A549 (cell line): ENCODE data around the gene EML2.

Source experiments
- NFE2L2 ChIP-seq: fragments of 150-350 bp; conservative IDR thresholded peaks from 2 replicates; pipeline ENCODE4 v1.6.1; 2014; ENCODE audit warnings: low read length
- POLR2A ChIP-seq: IDR thresholded peaks from 2 replicates; pipeline ENCODE4 v1.6.1; 2012; ENCODE audit warnings: mild to moderate bottlenecking, low read length
- POLR2AphosphoS2 ChIP-seq: conservative IDR thresholded peaks from 2 replicates; pipeline ENCODE4 v1.6.1; 2012; ENCODE audit warnings: low read length, improper control_type of control experiment, inconsistent platforms
- TF ChIP-seq, protein P1 (sequence below): fragments of >200 bp; sonication (Bioruptor Twin); formaldehyde crosslinking; IDR thresholded peaks from 3 replicates; pipeline ENCODE4 v1.5.1; 2016

DNA sequence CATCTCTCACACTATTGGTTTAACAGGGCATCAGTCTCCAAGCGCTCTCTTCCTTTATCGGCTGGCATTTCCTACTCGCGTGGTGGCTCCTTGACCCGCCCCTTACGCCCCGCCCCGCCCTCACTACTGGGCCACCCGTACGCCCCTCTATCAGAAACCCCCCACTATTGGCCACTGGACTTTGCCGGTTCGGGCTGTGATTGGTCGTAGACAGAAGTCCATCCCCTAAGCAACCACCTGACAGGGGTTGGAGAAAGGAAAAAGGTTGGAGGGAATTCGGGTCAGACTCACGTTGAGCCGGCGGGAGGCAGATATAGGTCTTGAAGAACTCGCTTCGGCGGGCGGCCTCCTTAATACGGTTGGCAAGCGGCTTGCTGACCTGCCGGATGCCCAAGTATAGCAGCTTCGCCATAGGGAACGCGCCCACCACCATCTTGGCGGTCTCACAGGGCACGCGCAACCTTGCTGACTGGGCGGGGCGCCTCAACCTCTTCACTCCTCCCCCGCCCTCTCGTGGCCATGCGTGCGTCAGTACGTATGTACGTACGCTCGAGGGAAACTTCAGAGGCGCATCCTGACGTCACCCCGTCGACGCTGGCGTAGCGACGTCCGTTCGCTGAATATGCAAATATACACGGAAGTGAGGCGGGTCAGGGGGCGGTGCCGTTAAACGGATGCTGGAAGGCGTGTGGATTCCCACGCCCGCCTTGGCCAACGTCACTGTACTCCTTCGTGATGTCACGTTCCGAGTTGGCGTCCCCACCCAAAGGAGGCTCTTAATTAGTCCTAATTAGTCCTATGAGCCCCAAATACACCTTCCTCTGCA is 54.7 kb downstream of the EML2 start, which contains the start of gene OPA3:
- TF ChIP-seq, protein P1, sequence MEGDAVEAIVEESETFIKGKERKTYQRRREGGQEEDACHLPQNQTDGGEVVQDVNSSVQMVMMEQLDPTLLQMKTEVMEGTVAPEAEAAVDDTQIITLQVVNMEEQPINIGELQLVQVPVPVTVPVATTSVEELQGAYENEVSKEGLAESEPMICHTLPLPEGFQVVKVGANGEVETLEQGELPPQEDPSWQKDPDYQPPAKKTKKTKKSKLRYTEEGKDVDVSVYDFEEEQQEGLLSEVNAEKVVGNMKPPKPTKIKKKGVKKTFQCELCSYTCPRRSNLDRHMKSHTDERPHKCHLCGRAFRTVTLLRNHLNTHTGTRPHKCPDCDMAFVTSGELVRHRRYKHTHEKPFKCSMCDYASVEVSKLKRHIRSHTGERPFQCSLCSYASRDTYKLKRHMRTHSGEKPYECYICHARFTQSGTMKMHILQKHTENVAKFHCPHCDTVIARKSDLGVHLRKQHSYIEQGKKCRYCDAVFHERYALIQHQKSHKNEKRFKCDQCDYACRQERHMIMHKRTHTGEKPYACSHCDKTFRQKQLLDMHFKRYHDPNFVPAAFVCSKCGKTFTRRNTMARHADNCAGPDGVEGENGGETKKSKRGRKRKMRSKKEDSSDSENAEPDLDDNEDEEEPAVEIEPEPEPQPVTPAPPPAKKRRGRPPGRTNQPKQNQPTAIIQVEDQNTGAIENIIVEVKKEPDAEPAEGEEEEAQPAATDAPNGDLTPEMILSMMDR: no peak
- TF ChIP-seq POLR2A: peak; percentile 84
- TF ChIP-seq POLR2AphosphoS2: no peak
- no peak for TF ChIP-seq NFE2L2
